ENCODE results near the gene USP6NL. TPM values are rescaled to one million over a fixed set of nuclear protein-coding genes. Genes with fewer than 3 reads are reported as not detected.

The USP6NL gene
- total and polyA plus RNA-seq, 2 of the 13 experiments (the other 11 are each of a cell fraction or from before 2014, with no cell fraction given), result 10.5 to 22.9 TPM

GRCh38 chr10:11646450-11646849 is 35.0 kb upstream of the USP6NL start:
- no peaks in the 10 kb centered on the region for H4K20me1 ChIP-seq (ENCODE audit: insufficient read depth, low read length)
- no peaks in the 10 kb centered on the region for H3K9me3 ChIP-seq (ENCODE audit: low read length)
- WGBS (ENCODE audit: low lambda C conversion rate), result 47% methylated on average over 8 of the region's 9 CpGs
- BruUV-seq (replicated peaks), result no TSS peak
- in situ Hi-C loops (cut with HindIII; ENCODE audit: extremely low pct_ligation_motif_present, low pct_unique_long_range_greater_than_20kb) (no loop called here), intact Hi-C loops (cut with micrococcal nuclease; ENCODE audit: unreplicated experiment) (no loop called here)
- POLR2A ChIA-PET, result no interaction called here
- no peak for FAIRE-seq
- H3K27me3 ChIP-seq (ENCODE audit: control insufficient read depth in 1 of 2, insufficient read depth in 2 of 2, low read length in 2 of 2), result peaks cover 0 to 17% of the 10 kb centered on the region in 2 experiments; a peak in 4 of 5 replicates
- 0 out of 2 replicates have a peak, but pooled peaks cover 13% of the 10 kb centered on the region for H3K4me1 ChIP-seq (ENCODE audit: insufficient read depth, low read length)
- DNase-seq (ENCODE audit: low spot score), result no peak
- H3K27ac ChIP-seq (ENCODE audit: extremely low read length, insufficient read depth, low read length), result no peak overlapping the region
- H3K4me2 ChIP-seq (ENCODE audit: low read depth, low read length), result no peak overlapping the region
- H3K9ac ChIP-seq (ENCODE audit: insufficient read depth, low read depth, low read length), result no peak overlapping the region
- no peaks in the 10 kb centered on the region for H3K36me3 ChIP-seq (replicated peaks in 1 of 2; ENCODE audit: control insufficient read depth in 1 of 2, insufficient read depth in 2 of 2, low read length in 2 of 2)
- TF ChIP-seq ZFP36L2 (CRISPR knock-in tag; IDR thresholded peaks at IDR 0.05) (no peak), RBFOX2 (IDR thresholded peaks at IDR 0.05; ENCODE audit: low read depth, low read length) (no peak), MXD1 (CRISPR knock-in tag; IDR thresholded peaks at IDR 0.05) (no peak), ZNF773 (CRISPR knock-in tag; IDR thresholded peaks at IDR 0.05; ENCODE audit: borderline replicate concordance) (no peak), PREB (CRISPR knock-in tag; IDR thresholded peaks at IDR 0.05) (no peak), ZNF891 (CRISPR knock-in tag; IDR thresholded peaks at IDR 0.05) (no peak), ZBTB10 (CRISPR knock-in tag; IDR thresholded peaks at IDR 0.05; ENCODE audit: borderline replicate concordance) (no peak), HIC2 (CRISPR knock-in tag; IDR thresholded peaks at IDR 0.05; ENCODE audit: low read depth) (no peak), ZNF879 (CRISPR knock-in tag; IDR thresholded peaks at IDR 0.05) (no peak), PRDM15 (CRISPR knock-in tag; IDR thresholded peaks at IDR 0.05) (no peak), CENPX (CRISPR knock-in tag; IDR thresholded peaks at IDR 0.05) (no peak), NFKBIZ (CRISPR knock-in tag; IDR thresholded peaks at IDR 0.05) (no peak)
- no peak for ATAC-seq
- no peak overlapping the region for H3K4me3 ChIP-seq (replicated peaks in 1 of 3; ENCODE audit: insufficient read depth in 1 of 3, low read depth in 2 of 3, low read length in 3 of 3)
- CTCF ChIA-PET (ENCODE audit: low intra/inter-chr PET ratio, low total read pairs), result no interaction called here
- no peak overlapping the region for H2AFZ ChIP-seq (ENCODE audit: low read length)
- no peaks in the 10 kb centered on the region for H3K79me2 ChIP-seq (ENCODE audit: insufficient read depth, low read length)

Measured in HepG2 (cell line).